GM19395 (cell line): Measurements from ENCODE around the gene DMP1.
"Not testable (repeated sequence)": the region's sequence is repeated elsewhere in the genome, so short reads cannot be mapped to it uniquely, and the experiment has no call there.

Experiments used
- ATAC-seq: cut with Tn5 transposase; IDR thresholded peaks from one replicate; pipeline ENCODE4 v1.9.1; 2021; ENCODE audit warnings: mild to moderate bottlenecking, moderate library complexity; ENCODE audit not compliant: unreplicated experiment

DMP1 gene

DNA sequence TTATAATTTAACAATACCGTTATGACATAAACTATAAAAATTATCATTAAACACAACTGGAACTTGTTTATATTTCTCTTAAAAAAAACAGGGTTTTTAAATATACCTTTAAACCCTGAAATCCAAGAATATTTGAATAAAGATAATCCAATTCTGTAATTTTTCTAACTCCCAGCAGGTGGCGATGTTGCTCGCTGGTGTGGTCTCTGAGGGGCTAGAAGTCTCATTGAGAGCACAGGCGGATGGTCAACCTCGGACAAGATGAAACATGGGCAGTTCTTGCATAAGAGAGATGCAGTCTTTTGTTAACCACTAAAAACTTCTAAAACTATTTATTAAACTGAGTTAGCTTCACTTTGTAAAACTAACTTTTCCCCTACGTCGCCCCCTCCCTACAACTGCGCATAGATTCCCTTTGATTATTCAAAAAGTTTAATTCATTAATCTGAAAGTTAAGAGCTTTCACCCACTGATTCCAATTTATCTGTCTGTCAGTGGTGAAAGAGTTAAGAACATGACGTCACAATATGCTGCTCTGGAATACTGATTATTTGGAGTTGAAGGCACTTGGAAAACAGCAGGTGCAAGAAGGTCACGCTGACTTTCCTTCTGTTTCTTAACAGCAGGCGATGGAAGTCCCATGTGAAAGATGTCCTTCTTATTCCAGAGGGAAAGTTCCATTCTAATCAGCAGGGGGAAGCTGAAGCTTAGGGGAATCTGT lies 29.5 kb downstream of the DMP1 start:
- no peak for ATAC-seq

DNA sequence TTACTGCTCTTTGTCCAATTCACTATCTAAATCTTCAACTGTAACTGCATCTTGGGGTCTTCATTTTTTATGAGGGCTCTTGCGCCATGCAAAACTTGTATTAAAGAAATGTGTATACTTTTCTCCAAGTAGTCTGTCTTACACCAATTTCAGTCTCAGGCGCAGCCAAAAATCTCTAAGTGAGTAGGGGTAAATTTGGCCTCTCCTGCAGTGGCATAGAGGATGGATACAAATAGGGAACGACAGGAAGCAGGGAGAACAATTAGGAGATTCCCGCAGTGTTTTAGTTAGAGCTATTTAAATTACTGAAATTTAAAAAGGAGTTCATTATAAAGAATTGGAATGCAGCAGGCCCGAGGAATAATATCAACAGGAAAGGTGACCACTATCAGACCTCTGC lies 30.2 kb downstream of the DMP1 start:
- ATAC-seq: no peak

DNA sequence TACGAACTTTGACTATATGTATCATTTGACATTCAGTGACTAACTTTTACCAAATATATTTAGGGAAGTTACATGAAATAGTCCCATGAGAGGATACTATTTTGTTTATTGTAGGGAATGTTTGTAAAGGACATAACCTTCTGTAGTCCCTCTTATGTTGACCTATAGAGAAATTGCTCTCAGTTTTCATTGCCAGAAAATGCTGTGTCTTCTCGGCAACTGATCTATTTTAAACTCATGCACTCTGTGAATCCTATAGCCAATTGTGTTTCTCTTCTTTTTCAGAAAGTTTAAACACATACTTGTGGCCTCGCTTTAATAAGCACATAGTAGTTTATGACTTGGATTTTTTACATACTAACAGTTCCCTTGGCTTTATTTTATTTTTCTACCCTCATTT lies 38.2 kb downstream of the DMP1 start:
- no peak for ATAC-seq

GRCh38 chr4:87690947-87691346 lies 40.9 kb downstream of the DMP1 start:
- not testable (repeated sequence) for ATAC-seq

DNA sequence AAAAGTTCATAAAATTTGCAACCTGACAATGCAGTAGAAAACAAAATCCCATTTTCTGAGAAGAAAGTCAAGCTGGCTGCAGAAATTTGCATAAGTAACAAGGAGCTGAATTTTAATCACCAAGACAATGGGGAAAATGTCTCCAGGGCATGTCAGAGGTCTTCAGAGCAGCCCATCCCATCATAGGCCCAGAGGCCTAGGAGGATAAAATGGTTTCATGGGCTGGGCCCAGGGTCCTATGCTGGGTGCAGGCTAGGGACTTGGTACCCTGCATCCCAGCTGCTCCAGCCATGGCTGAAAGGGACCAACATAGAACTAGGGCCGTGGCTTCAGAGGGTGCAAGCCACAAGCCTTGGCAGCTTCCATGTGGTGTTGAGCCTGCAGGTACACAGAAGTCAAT lies 42.0 kb downstream of the DMP1 start:
- not testable (repeated sequence) for ATAC-seq

- ATAC-seq: no peak
Measured at GRCh38 chr4:87697272-87697671, 47.2 kb downstream of the DMP1 start.

DNA sequence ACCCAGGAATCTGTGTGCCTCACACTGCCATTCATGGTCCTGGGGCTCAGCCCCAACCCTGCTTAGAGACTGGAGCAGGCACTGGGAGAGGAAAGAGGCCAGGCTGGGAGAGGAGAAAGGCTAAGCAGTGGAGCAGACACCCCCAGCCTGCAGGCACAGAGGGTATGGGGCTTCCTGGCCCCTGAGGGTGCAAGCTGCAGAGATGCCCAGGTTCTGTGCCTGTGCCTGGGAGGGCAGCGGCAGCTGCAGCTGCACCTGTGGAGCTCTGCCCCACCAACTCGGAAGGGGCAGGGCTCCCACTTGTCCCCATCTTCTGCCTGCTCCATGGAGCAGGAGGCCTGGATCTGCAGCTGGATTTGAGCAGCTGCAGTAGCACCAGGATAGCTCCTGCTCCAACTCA lies 47.9 kb downstream of the DMP1 start:
- no peak for ATAC-seq

DNA sequence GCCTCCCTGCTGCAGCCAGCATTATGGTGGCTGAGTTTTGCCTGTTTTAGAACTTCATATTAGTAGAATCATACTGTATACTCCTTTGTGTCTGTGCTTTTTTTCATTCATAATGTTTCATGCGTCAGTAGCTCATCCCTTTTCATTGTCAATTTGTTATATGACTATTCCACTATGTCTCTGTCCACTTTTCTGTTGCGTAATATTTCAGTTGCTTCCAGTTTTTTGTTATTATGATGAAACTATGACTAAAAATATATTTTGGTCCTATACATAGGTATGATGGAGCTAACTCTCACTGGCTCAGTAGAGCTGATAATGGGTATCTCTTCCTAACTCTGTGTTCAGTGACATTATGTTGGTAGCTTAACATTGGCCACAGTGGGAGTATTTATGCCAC lies 48.3 kb downstream of the DMP1 start:
- ATAC-seq: no peak

DNA sequence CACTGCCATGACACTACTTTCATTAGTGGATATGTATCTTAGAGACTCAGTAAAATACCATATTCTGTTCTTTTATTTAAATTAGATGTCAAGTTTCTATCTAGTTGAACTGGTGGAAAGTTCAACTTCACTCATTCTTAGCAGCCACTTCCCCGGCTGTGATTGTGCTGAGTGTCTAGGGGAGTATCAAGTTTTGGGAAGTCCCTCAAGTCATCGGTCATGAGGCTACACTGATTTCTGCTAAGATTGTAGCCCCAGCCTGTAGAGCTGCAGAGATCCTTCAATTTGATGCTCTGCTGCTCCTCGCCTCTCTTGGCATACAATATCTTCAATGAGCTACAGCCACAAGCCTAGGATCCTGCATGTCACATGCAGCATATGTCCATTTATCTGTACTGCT lies 53.9 kb downstream of the DMP1 start:
- no peak for ATAC-seq

DNA sequence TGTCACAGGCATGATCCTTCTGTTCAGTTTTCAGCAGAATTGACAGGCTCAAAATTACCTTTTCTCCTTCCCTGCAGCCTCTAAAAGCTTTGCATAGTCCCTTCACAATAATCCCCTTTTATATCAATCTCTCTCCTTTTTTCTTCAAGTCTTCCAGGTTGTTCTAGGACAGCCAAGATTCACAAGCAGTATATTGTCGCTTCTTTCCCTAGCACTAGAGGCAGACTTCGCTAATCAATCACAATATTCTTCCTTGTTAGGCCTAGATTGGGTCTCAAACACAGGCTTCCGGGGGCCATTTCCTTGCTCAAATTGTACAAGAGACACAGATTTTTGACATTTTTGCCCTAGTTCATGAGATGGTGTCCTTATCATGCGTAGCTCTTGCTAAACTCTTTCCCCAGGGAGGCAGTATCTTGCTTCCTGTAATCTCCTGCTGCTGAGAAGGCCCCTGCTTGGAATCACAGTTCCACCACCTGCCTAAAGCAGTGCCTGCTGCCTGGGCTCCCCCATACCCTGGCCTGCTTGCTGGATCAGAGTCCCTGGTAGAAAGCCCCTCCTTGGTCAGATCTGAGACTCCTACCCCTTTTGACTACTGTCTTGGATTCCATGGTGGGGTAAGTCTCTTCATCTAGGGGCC lies 57.3 kb downstream of the DMP1 start:
- ATAC-seq: no peak
